GM19395 (cell line): ENCODE results near the gene CYP46A1.

ENCODE experiments used
- ATAC-seq: cut with Tn5 transposase; IDR thresholded peaks from one replicate; pipeline ENCODE4 v1.9.1; 2021; ENCODE audit warnings: mild to moderate bottlenecking, moderate library complexity; ENCODE audit not compliant: unreplicated experiment

The CYP46A1 gene

GRCh38 chr14:99686557-99687283 lies 2.6 kb downstream of the CYP46A1 start:
- ATAC-seq = no peak

- no peak for ATAC-seq
These were observed 3.4 kb downstream of the CYP46A1 start for GRCh38 chr14:99687284-99688209.

DNA sequence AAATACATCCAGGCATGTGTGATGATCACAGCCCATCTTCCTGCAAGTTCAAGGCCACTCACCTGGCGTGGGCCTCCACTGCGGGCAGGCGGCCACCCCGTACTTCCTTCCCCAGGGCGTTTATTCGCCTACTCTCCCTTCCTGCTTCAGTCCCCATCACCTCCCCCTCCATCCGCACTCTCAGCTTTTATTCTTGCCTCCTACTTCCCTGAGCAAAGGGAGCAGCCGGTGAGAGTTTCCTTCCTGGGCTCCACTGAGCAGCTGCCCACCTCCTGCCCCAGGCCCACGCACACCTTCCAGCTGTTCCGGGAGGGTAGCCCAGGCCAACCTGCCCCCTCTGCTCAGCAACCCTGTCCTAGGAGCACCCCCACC lies 4.1 kb downstream of the CYP46A1 start:
- ATAC-seq = no peak

GRCh38 chr14:99688629-99689028 lies 4.5 kb downstream of the CYP46A1 start:
- no peak for ATAC-seq

DNA sequence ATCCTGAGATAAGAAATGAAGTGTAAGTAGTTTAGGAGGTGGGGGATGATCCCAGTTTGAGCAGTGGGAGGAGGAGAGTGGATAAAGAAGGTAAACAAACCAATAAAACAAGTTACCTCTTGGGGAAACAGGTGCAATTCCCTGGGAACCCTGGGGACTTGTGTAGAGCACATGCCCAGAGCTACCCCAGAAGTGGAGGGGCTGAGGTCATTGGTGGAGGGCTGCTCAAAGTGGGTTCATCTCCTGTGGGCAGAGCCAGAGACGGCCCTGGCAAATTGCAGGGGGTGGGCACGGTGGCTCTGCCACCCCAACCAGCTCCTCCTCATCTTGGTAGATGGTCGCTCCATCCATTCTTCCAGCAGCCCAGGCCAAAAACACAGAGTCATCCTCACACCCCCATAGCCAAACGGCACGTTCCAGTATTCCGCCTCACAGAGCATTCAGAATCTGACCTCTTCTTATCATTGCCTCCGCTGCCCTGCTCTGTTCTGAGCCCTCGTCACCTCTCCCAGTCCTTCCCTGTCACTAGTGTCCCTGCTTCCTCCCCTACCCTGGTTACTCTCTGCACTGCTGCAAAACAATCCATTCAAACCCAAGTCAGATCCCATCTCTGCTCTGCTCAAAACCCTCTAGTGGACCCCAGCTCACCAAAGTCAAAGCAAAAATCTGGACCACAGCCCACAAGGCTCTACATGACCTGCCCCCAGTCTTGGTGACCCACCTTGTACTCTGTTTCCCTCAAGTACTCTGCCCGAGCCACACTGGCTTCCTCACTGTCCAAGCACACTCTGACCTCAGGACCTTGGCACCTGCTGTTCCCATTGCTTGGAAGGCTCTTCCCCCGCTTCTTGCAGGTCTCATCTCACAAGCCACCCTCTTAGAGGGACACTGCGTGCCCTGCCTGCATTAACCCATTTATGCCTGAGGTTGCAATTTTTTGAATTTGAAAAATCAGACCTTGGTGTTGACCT lies 5.5 kb downstream of the CYP46A1 start:
- no peak for ATAC-seq

- no peak for ATAC-seq
These were observed 6.5 kb downstream of the CYP46A1 start for GRCh38 chr14:99690636-99691035.

GRCh38 chr14:99691111-99691885 lies 7.2 kb downstream of the CYP46A1 start:
- no peak for ATAC-seq

- ATAC-seq = no peak
These were observed 9.8 kb downstream of the CYP46A1 start for GRCh38 chr14:99693918-99694317.

DNA sequence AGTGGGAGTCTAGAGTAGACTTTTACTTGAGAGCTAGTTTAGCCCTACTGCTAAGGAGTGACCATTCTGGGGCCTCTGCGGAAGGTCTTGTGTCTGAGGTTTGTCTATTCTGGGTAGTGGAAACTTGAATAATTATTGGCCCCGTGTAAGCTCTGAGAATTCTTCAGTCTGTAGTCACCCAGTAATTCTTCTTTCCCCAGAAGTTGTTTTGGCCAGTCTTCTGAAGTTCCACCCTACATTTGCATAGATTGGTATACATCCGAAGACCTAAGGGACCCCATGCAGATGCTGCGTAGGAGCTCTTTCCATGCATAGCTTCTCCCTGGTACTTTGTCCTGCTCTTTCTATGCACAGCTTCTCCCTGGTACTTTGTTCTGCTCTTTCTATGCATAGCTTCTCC lies 12.8 kb downstream of the CYP46A1 start:
- no peak for ATAC-seq

DNA sequence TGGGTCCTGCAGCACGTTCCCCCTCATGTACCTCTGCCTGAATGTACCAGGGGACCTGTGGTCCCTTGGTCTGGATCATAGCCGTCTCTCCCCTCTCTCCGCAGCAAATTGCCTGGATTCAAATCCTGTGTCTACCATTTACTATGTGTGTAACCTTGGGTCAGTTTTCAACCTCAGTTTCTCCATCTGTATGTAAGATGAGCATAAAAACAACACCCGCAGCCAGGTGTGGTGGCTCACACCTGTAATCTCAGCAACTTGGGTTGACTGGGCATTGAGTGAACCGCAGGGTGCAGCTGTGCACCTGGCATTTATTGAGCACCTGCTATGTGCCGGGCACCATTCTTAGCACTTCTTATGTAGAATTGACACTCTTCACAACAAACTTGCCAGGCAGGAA lies 14.1 kb downstream of the CYP46A1 start:
- ATAC-seq = no peak

- ATAC-seq = no peak
These were observed 14.5 kb downstream of the CYP46A1 start for GRCh38 chr14:99698642-99699041.

DNA sequence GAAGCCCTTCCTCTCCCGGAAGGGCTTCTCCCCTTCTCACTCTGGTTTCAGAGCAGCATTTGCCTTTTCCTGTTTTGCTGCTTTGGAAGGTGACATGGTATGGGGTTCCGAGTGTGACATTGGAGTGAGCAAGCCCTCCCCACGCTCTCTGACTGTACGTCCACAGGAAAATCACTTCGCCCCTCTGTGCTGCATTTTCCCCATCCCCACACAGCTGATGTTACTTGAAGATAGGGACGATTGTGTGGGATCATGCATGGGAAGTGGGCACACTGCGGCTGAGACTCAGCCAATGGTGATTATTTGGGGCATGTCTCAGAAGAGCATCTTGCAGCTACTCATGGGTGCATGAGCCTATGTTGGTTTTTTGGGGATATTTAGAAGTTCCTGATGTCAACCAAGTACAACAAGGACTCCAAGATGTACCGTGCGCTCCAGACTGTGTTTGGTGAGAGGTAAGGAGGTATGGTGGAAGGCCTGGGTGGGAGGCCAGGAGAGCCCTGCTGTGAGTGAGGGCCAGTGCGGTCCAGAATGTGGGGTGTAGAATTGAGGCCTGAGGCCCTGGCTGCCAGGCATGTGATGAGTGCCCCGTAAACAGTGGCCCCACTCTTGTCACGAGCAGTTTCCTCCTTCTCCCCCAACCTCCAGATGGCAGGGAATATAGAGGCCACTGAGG lies 15.1 kb downstream of the CYP46A1 start:
- no peak for ATAC-seq

DNA sequence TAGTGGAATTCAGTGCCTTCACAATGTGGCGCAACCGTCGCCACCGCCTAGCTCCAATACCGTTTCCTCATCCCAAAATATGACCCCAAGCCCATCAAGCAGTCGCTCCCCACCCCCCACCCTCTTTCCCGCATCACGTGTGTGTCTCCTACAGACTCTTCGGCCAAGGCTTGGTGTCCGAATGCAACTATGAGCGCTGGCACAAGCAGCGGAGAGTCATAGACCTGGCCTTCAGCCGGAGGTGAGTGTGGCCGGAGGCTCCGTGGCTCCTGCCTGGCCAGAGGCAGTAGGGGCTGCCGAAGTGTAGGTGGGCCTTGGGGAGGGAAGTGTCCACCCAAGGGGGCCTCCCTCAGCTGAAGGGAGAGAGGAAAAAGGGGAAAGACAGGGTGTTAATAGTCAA lies 15.8 kb downstream of the CYP46A1 start:
- no peak for ATAC-seq

DNA sequence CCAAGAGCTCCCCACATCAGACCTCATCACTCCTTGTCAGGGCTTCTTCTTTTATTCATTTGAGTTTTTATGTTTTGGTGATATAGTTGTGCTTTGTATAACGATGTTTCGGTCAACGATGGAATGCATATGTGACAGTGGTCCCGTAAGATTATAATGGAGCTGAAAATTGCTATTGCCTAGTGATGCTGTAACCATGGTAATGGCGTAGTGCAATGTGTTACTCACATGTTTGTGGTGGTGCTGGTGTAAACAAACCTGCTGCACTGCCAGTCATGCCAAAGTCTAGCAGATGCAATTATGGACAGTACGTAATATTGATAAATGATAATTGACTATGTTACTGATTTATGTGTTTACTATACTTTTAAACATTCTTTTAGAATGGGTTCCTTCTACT lies 16.3 kb downstream of the CYP46A1 start:
- ATAC-seq = no peak

DNA sequence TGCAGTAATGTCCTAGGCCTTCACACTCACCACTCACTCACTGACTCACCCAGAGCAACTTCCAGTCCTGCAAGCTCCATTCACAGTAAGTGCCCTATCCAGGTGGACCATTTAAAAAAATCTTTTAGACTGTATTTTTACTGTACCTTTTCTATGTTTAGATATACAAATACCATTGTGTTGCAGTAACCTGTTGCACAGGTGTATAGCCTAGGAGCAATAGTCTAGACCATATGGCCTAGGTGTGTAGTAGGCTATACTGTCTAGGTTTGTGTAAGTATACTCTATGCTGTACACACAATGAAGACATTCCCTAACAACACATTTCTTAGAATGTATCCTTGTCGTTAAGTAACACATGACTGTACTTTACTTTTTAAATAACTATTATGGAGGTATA lies 17.2 kb downstream of the CYP46A1 start:
- no peak for ATAC-seq

GRCh38 chr14:99702115-99702514 lies 18.0 kb downstream of the CYP46A1 start:
- ATAC-seq = no peak

DNA sequence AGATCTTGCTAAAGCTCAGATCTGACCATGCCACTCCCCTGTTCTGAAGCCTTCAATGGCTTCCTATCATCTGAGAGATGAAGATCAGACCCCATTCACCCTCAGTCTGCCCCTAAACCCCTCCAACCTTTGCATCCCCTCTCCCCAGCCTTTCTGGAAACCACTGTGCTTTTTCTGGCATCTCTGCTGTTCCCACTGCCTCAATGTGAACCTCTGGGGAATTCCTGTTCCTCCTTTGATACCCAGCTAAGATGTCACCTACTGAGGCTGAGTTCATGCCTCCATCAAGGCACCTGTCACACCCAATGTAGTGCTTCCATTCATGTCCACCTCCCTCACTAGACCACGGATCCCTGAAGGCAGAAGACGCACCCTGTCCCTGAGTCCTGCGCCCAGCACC lies 19.3 kb downstream of the CYP46A1 start:
- ATAC-seq = no peak

GRCh38 chr14:99704037-99704436 lies 19.9 kb downstream of the CYP46A1 start:
- no peak for ATAC-seq

- ATAC-seq = no peak
These were observed 22.2 kb downstream of the CYP46A1 start for GRCh38 chr14:99706107-99706900.
